ENCODE results near the gene ZBTB46.

Gene ZBTB46

GRCh38 chr20:63836458-63837344, 5.6 kb upstream of the ZBTB46 start:
- DNase-seq: no peak

GRCh38 chr20:63835021-63835858, 4.2 kb upstream of the ZBTB46 start:
- DNase-seq: no peak

- DNase-seq: no peak
These were observed 3.4 kb upstream of the ZBTB46 start for GRCh38 chr20:63834491-63834880.

GRCh38 chr20:63833776-63834490, 2.9 kb upstream of the ZBTB46 start:
- DNase-seq: no peak

GRCh38 chr20:63831993-63832686, 1.1 kb upstream of the ZBTB46 start:
- DNase-seq: no peak

GRCh38 chr20:63831646-63831992, 555 bp upstream of the ZBTB46 start:
- DNase-seq: no peak

GRCh38 chr20:63829945-63830835, 874 bp downstream of the ZBTB46 start:
- DNase-seq: no peak

- DNase-seq: no peak
These were observed 1.5 kb downstream of the ZBTB46 start for GRCh38 chr20:63829603-63829944.

GRCh38 chr20:63828951-63829350, 2.1 kb downstream of the ZBTB46 start:
- no peak for DNase-seq

- no peak for DNase-seq
These were observed 2.5 kb downstream of the ZBTB46 start for GRCh38 chr20:63828545-63828944.

- no peak for DNase-seq
These were observed 2.9 kb downstream of the ZBTB46 start for GRCh38 chr20:63828124-63828523.

GRCh38 chr20:63826753-63827152, 4.3 kb downstream of the ZBTB46 start:
- DNase-seq: no peak

- no peak for DNase-seq
These were observed 5.5 kb downstream of the ZBTB46 start for GRCh38 chr20:63825331-63826118.

- DNase-seq: no peak
These were observed 7.3 kb downstream of the ZBTB46 start for GRCh38 chr20:63823691-63824311.

- no peak for DNase-seq
These were observed 8.8 kb downstream of the ZBTB46 start for GRCh38 chr20:63822276-63822696.

- no peak for DNase-seq
These were observed 9.3 kb downstream of the ZBTB46 start for GRCh38 chr20:63821811-63822210.

- DNase-seq: no peak
These were observed 11.7 kb downstream of the ZBTB46 start for GRCh38 chr20:63819224-63819921.

GRCh38 chr20:63815615-63816253, 15.3 kb downstream of the ZBTB46 start:
- no peak for DNase-seq

- DNase-seq: no peak
These were observed 16.0 kb downstream of the ZBTB46 start for GRCh38 chr20:63814891-63815614.

Data from CD4-positive, alpha-beta T cell treated with Interleukin-21 for 1 hour (primary cell).